Activated naive CD4-positive, alpha-beta T cell treated with anti-CD3 and anti-CD28 coated beads, Interleukin-2, amount 10 ng/mL, durations not matched to agents 7 days and 5 days (primary cell): ENCODE data around the gene EEF1AKMT3.
A peak's percentile ranks its signal among the peaks of the same experiment; 100 is the strongest.

Source experiments
- CTCF ChIA-PET: fragments of 350-600 bp; sonication (Branson Sonifier 250); formaldehyde crosslinking; loops from one replicate; lab custom pipeline; 2021; ENCODE audit warnings: antibody characterized with exemption; lab: Charles Lee
- DNase-seq: peaks from one replicate; pipeline ENCODE4 v3.0.0-alpha.2; 2020
- H3K27ac Mint-ChIP-seq: one replicate; pipeline ENCODE4 v1.8.0; 2021; ENCODE audit warnings: mild to moderate bottlenecking, moderate library complexity, mixed read lengths
- H3K27me3 Mint-ChIP-seq: one replicate; pipeline ENCODE4 v1.8.0; 2021; ENCODE audit warnings: mild to moderate bottlenecking, mixed read lengths
- H3K36me3 Mint-ChIP-seq: one replicate; pipeline ENCODE4 v1.8.0; 2021; ENCODE audit warnings: mixed read lengths
- H3K4me1 Mint-ChIP-seq: one replicate; pipeline ENCODE4 v1.8.0; 2021; ENCODE audit warnings: mixed read lengths
- H3K4me3 Mint-ChIP-seq: one replicate; pipeline ENCODE4 v1.8.0; 2021; ENCODE audit warnings: mild to moderate bottlenecking, moderate library complexity, mixed read lengths
- H3K9me3 Mint-ChIP-seq: one replicate; pipeline ENCODE4 v1.8.0; 2021; ENCODE audit warnings: mixed read lengths

The EEF1AKMT3 gene

DNA sequence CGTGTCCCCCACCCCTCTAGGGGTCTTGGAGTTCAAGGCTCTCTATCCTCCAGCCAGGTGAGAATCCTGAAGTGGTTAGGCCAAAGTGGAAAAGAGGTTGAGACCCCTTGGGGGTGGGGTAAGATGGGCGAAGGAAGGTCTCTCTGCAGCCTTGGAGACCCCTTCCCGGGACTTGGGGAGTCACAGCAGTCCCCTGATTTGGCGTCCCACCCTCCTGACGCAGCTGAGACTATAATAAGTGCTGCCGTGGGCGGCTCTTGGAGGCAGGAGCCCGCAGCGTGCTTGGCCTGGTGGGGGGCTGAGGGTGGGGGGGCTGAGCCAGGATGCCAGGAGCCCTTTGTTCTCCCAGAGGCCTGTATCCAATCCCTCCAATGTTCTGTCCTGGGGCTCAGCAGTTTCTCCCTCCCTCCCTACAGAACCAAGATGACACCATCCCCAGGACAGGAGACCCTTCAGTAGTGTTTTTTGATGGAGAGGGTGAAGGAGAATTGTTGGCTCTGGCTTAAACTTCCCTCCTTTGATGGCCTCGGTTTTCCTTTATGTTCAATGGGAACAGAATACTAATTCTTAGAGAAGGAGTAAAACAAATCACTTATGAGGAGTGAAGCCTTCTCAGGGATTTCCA lies 32.4 kb upstream of the EEF1AKMT3 start:
- Mint-ChIP-seq H3K4me3 (peak overlapping the region; percentile 80), H3K36me3 (peaks cover 24% of the 10 kb centered on the region), H3K9me3 (no peaks in the 10 kb centered on the region), H3K27me3 (no peaks in the 10 kb centered on the region), H3K4me1 (peaks cover 51% of the 10 kb centered on the region), H3K27ac (no peak overlapping the region)
- CTCF ChIA-PET = interaction anchor here (1.1 to 1.9 kb wide), 2 partner anchors 47 to 113 kb away, joined by 5 to 6 read pairs; no protein-coding TSS in a partner anchor
- no peak for DNase-seq

DNA sequence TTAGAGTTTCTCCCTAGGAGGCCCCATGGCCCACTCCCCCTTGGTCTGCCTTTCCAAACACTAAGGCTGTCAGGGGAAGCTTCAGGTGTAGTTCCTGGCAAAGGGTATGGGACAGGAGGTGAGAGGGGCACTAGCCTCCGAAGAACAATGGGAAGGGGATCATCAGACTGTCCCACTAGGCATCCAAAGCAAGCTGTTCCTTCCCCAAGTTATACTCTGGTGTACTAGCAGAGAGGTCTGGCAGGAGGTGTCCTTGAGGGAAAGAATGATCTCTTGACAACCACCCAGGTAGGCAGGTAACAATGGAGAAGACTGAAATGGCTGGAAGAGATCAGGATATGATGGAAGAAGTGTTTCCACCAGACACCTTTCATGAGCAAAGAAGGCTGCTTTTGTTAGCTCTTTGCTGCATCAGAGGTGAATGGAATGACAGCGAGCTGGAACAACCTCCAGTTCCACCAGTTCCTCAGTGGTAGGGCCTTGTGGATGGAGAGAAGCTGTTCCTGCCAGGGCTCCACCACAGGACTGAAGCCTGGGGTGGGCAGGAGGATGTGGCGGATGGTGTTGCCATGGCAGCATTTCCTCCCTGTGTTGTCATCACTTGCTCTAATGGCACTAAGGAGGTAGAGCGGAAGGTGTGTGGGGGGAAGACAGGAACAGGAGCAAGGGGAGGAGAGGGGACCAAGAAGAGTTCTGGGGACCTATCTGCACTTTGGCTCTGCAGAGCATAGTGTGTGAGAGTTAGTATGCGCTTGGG lies 31.6 kb upstream of the EEF1AKMT3 start:
- DNase-seq = peak; percentile 93
- H3K27ac Mint-ChIP-seq = peak overlapping the region; percentile 82
- H3K9me3 Mint-ChIP-seq = no peaks in the 10 kb centered on the region
- CTCF ChIA-PET = interaction anchor here (0.9 to 2.5 kb wide), 13 partner anchors 8 to 159 kb away, joined by 3 to 12 read pairs (median 5); partner anchors contain the start of genes B4GALNT1 and OS9
- H3K4me3 Mint-ChIP-seq = peak overlapping the region; percentile 80
- no peaks in the 10 kb centered on the region for H3K27me3 Mint-ChIP-seq
- H3K4me1 Mint-ChIP-seq = peaks cover 59% of the 10 kb centered on the region
- H3K36me3 Mint-ChIP-seq = peaks cover 24% of the 10 kb centered on the region

DNA sequence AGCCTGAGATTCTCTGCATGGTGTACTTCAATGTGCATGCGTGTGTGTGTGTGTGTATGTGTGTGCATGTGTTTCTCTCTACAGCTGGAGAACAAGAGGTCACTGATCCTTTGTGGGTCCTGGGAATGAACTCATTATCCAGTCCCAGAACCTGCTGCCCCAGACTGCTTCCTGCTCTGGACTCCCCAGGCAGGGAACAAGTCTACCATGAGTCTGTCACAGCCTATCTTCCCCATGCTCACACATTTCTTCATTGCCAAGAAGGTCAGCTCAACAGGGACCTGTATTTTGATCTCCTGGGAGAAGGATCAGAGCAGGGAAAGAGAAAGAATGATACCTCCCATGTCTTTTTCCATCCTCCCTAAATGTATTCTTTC lies 31.0 kb upstream of the EEF1AKMT3 start:
- peak overlapping the region; percentile 82 for H3K27ac Mint-ChIP-seq
- CTCF ChIA-PET = interaction anchor here (0.9 to 2.5 kb wide), 14 partner anchors 9 to 283 kb away, joined by 3 to 12 read pairs (median 4); partner anchors contain the start of genes B4GALNT1 and OS9
- H3K27me3 Mint-ChIP-seq = no peaks in the 10 kb centered on the region
- H3K9me3 Mint-ChIP-seq = no peaks in the 10 kb centered on the region
- peaks cover 64% of the 10 kb centered on the region for H3K4me1 Mint-ChIP-seq
- peaks cover 25% of the 10 kb centered on the region for H3K36me3 Mint-ChIP-seq
- no peak for DNase-seq
- peak overlapping the region; percentile 80 for H3K4me3 Mint-ChIP-seq

DNA sequence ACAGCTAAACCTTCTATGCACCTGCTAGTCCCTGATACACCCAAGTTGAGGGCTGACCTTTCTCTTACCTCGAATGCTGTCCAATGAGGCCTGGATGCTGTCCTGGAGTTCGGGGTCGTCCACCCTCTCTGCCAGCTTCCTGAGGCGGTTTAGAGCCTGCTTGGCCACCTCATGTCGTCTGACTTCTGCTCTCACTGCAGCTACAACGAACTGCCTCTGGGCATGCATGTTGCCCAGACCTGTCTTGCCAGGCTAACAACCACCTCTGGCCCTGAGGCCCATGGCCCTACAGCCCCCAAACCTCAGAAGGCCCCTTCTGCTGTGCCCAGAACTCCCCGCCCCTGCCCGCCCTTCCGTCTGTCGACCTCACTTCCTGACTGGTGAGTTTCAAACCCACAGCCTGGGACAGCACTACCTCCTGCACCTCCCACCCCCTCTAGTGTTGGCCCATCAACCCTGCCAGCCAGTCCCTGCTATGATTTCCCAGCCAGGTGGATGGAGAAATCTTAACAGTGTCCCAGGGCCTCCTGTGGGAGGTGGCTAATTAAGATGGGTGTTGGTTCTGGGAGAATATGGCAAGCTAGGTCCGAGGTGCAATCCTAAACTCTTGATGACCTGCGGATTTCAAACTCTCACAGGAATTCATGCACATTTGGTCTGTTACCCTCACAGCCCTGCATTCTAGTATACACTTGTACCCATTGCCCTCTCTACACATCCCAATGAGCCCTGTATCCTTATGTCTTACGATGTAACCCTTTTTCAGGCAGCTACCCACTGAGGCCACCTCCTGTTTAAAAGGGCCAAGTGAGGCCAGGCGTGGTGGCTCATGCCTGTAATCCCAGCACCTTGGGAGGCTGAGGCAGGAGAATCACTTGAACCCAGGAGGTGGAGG lies 30.3 kb upstream of the EEF1AKMT3 start:
- CTCF ChIA-PET = interaction anchor here (0.9 to 2.5 kb wide), 13 partner anchors 8 to 283 kb away, joined by 3 to 12 read pairs (median 5); partner anchors contain the start of genes B4GALNT1 and OS9
- H3K36me3 Mint-ChIP-seq = peaks cover 25% of the 10 kb centered on the region
- DNase-seq = peak; percentile 92
- H3K4me3 Mint-ChIP-seq = peak overlapping the region; percentile 80
- H3K27me3 Mint-ChIP-seq = no peaks in the 10 kb centered on the region
- H3K27ac Mint-ChIP-seq = peak overlapping the region; percentile 82
- H3K4me1 Mint-ChIP-seq = peaks cover 62% of the 10 kb centered on the region
- no peaks in the 10 kb centered on the region for H3K9me3 Mint-ChIP-seq

DNA sequence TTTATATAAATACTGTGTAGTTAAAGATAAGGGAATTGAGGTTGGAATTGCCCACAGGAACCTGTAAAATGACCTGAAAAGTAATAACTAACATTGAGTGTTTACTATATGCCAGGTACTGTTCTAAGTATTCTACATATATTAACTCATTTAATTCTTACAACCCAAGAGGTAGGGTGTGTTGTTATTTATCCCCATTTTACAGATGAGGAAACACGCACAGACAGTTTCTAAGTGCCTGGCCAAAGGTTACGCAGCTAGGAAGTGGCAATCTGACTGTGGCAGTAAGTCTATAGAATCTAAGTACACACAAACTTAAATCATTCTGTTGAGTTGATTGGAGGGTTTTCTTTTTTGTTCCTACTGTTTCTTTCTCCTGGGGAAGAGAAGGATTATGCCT lies 28.6 kb upstream of the EEF1AKMT3 start:
- Mint-ChIP-seq H3K4me1 (peaks cover 66% of the 10 kb centered on the region), H3K9me3 (no peaks in the 10 kb centered on the region), H3K27ac (peak overlapping the region; percentile 93), H3K27me3 (no peaks in the 10 kb centered on the region), H3K36me3 (peaks cover 38% of the 10 kb centered on the region), H3K4me3 (peak overlapping the region; percentile 87)
- CTCF ChIA-PET = interaction anchor here (1.3 kb wide), 1 partner anchor 21 kb away, joined by 3 read pairs; no protein-coding TSS in a partner anchor
- no peak for DNase-seq

DNA sequence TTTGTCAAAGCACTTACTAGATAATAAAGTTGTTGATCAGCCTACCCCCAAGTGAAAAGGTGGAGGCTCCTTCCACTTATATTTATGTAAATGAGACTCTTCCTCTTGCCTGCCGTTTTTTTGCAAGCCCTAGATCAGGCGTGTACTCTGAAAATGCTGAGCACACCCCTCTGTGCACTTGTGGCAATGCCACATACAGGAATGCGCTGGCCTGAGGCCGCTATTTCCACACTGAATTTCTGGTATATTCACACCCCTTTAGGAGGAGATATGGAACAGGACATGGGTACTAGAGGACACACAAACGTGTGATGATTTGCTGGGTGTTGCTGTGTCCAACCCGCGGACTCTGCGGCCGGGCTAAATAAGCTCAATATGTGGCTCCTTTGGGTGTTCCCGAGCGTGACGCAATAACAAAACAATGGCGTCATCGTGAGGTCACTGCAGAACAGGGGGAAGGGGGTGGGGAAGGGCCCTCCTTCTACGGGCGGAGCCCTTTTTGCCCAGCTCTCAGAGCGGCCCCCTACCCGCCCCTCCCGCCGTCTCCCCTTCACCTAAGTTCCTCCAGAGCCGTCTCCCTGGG lies 28.1 kb upstream of the EEF1AKMT3 start:
- H3K36me3 Mint-ChIP-seq = peaks cover 37% of the 10 kb centered on the region
- H3K4me3 Mint-ChIP-seq = peak overlapping the region; percentile 87
- no peaks in the 10 kb centered on the region for H3K9me3 Mint-ChIP-seq
- CTCF ChIA-PET = interaction anchor here (0.8 to 2.0 kb wide), 3 partner anchors 12 to 50 kb away, joined by 3 to 6 read pairs (median 3); partner anchors contain the start of gene OS9
- DNase-seq = peak; percentile 83
- peaks cover 61% of the 10 kb centered on the region for H3K4me1 Mint-ChIP-seq
- peak overlapping the region; percentile 93 for H3K27ac Mint-ChIP-seq
- H3K27me3 Mint-ChIP-seq = no peaks in the 10 kb centered on the region

DNA sequence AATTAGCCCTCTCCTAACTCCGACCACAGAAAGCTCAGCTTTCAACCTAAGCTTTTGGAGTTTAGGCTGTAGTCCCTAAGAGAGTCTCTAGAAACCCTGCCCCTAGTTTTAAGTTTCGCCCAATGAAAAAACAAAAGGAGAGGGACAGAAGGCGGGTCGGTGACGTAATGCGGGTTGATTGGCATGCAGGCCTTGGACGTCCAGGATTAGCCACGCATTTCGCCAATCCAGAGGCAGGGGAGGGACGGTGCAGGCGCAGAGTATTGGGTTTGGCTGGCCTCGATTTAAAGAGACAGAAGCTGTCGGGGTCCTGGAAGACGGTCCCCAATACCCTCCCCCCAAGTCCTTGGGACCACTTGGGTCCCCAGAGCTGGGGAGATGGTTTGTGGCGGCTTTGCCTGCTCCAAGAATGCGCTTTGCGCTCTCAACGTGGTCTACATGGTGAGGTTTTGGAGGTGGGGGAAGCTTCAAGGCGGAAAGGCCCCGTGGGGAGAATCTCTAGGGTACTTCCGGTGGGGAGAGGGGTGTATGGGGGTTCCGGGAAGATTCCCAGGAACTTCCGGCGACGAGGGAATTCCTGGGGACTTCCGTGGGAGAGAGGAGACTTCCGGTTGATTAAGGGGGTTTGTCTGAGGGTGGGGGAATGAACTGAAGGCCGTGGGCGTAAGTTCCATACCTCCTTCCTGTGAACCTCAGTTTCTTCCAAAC lies 27.5 kb upstream of the EEF1AKMT3 start, which contains the start of gene TSPAN31:
TSS of gene TSPAN31 (plus strand) at position 263 of the 708 bp plus-strand sequence. CDS start at position 379, 116 bp downstream.
- CTCF ChIA-PET = interaction anchor here (0.8 to 2.0 kb wide), 3 partner anchors 11 to 50 kb away, joined by 3 to 6 read pairs (median 3); partner anchors contain the start of gene OS9
- DNase-seq = peak; percentile 98
- Mint-ChIP-seq H3K4me1 (peaks cover 55% of the 10 kb centered on the region), H3K36me3 (peaks cover 35% of the 10 kb centered on the region), H3K27me3 (no peaks in the 10 kb centered on the region), H3K27ac (peak within 1 kb of the TSS; percentile 93), H3K9me3 (no peaks in the 10 kb centered on the region), H3K4me3 (peak within 1 kb of the TSS; percentile 87)

DNA sequence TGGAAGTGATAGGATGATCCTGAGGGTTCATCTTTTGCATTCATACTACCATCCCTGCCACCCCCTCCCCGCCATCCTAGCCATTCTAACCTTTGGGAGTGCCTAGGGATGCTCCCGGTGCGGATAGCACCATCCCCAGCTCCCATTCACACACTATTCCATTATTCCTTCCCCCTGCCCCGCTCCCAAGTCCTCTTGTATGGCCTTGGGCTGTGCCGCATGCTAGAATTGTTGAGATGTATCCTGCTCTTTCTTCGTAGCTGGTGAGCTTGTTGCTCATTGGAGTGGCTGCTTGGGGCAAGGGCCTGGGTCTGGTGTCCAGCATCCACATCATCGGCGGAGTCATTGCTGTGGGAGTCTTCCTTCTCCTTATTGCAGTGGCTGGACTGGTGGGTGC lies 26.9 kb upstream of the EEF1AKMT3 start:
- CTCF ChIA-PET = interaction anchor here (2.0 kb wide), 1 partner anchor 11 kb away, joined by 6 read pairs; no protein-coding TSS in a partner anchor
- no peak for DNase-seq
- Mint-ChIP-seq H3K27me3 (no peaks in the 10 kb centered on the region), H3K4me3 (peak overlapping the region; percentile 87), H3K27ac (peak overlapping the region; percentile 93), H3K9me3 (no peaks in the 10 kb centered on the region), H3K36me3 (peaks cover 38% of the 10 kb centered on the region), H3K4me1 (peaks cover 57% of the 10 kb centered on the region)

DNA sequence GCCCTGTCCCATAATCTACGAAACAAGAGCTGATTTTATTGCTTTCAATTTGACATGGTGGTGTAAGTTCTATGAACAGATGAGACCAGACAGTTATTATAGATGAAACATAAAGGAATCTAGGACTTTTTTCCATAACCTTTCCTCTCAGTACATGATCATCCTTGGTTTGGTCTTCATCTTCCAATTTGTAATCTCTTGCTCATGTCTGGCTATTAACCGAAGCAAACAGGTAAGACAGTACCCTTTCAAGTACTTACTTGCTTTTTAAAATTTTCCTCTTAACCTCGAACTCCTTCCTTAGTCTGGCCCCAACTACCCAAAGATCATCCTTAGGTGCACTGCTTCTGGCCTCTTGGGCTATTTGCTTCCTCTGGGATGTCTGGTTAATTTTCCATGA lies 26.4 kb upstream of the EEF1AKMT3 start:
- H3K36me3 Mint-ChIP-seq = peaks cover 43% of the 10 kb centered on the region
- CTCF ChIA-PET = interaction anchor here (2.0 kb wide), 1 partner anchor 10 kb away, joined by 6 read pairs; no protein-coding TSS in a partner anchor
- no peak for DNase-seq
- no peaks in the 10 kb centered on the region for H3K27me3 Mint-ChIP-seq
- H3K4me3 Mint-ChIP-seq = peak overlapping the region; percentile 87
- H3K9me3 Mint-ChIP-seq = no peaks in the 10 kb centered on the region
- peak overlapping the region; percentile 93 for H3K27ac Mint-ChIP-seq
- peaks cover 57% of the 10 kb centered on the region for H3K4me1 Mint-ChIP-seq

DNA sequence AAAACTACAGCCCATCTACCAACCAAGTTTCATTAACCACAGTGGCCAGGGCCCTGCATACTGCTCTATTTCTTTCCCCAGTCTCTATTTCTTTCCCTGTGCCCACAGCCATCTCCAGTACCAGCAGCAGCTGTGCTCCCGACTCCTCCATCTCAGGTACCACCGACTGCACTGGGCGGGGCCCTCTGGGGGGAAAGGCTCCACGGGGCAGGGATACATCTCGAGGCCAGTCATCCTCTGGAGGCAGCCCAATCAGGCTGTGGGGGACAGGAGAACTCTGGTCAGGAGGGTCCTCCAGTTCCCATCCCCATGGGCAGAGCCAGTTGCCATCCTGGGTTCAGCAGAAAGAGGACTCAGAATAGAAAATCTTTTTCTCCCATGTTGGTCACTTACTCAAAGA lies 23.4 kb upstream of the EEF1AKMT3 start:
- H3K27ac Mint-ChIP-seq = no peak overlapping the region
- CTCF ChIA-PET = no interaction called here
- H3K9me3 Mint-ChIP-seq = no peaks in the 10 kb centered on the region
- no peak overlapping the region for H3K4me3 Mint-ChIP-seq
- peaks cover 69% of the 10 kb centered on the region for H3K4me1 Mint-ChIP-seq
- H3K36me3 Mint-ChIP-seq = peaks cover 52% of the 10 kb centered on the region
- H3K27me3 Mint-ChIP-seq = no peaks in the 10 kb centered on the region
- DNase-seq = no peak

DNA sequence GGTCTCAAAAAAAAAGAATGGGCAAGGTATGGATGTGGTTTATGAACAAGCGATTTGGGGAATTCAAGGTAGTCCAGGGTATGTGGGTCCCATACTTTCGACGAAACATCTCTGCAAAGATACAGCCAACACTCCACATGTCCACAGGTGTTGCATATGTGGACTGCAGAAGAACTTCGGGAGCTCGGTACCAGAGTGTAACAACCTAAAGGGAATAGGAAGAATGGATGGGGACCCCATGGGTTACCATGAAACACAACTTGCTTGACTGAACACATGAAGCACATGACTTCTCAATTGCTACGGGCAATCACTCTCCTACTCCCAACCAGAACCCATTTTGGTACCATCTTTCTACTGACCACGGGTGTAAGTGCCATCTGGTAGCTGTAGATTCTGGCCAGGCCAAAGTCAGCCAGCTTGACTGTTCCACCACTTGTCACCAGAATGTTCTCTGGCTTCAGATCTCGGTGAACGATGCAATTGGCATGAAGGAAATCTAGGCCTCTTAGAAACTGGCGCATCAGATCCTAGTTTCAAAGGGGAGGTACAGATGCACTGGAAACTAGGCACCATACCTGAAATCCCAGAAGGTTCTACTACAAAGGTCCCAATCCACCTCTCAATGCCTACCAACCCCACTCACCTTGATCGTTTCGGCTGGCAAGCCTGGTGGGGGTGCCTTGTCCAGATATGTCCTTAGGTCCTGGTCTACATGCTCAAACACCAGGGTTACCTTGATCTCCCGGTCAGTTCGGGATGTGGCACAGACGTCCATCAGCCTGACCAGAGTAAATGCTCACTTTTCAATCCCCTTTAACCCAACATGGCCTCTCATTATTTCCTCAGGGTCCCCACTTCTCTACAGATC lies 21.6 kb upstream of the EEF1AKMT3 start:
- no peak for DNase-seq
- H3K27me3 Mint-ChIP-seq = no peaks in the 10 kb centered on the region
- H3K4me1 Mint-ChIP-seq = peaks cover 59% of the 10 kb centered on the region
- H3K4me3 Mint-ChIP-seq = peak overlapping the region; percentile 98
- H3K9me3 Mint-ChIP-seq = no peaks in the 10 kb centered on the region
- CTCF ChIA-PET = interaction anchor here (1.1 to 1.2 kb wide), 2 partner anchors 9 to 18 kb away, joined by 3 read pairs; no protein-coding TSS in a partner anchor
- peaks cover 49% of the 10 kb centered on the region for H3K36me3 Mint-ChIP-seq
- peak overlapping the region; percentile 94 for H3K27ac Mint-ChIP-seq

DNA sequence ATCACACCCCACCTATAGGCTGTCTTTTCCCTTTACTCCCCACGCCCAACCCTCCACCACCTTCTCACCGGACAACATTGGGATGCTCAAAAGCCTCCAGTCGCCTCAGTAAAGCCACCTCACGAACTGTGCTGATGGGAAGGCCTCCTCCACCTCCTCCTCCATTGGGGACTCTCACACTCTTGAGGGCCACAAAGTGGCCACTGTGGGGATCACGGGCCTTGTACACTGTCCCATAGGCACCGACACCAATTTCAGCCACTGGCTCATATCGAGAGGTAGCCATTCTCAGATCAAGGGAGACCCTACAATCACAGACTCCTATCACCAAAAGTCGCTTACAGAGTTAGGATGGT lies 21.0 kb upstream of the EEF1AKMT3 start:
- Mint-ChIP-seq H3K9me3 (no peaks in the 10 kb centered on the region), H3K4me1 (peaks cover 57% of the 10 kb centered on the region), H3K27me3 (peaks cover under 1% of the 10 kb centered on the region), H3K36me3 (peaks cover 45% of the 10 kb centered on the region), H3K4me3 (peak overlapping the region; percentile 98), H3K27ac (peak overlapping the region; percentile 94)
- no peak for DNase-seq
- CTCF ChIA-PET = interaction anchor here (1.1 kb wide), 1 partner anchor 17 kb away, joined by 3 read pairs; no protein-coding TSS in a partner anchor
